ENCODE measurements around the gene CAPN5.
"Not testable (repeated sequence)": the region's sequence is repeated elsewhere in the genome, so short reads cannot be mapped to it uniquely, and the experiment has no call there.

Gene CAPN5

GRCh38 chr11:77096591-77097019 lies 29.8 kb downstream of the CAPN5 start:
- DNase-seq (ENCODE audit: low read depth in 1 of 2, low spot score in 1 of 2): no peak
- no peak overlapping the region for H3K4me3 ChIP-seq (replicated peaks; ENCODE audit: insufficient read depth, low read length)
- no peaks in the 10 kb centered on the region for H3K27me3 ChIP-seq (ENCODE audit: insufficient read depth, poor library complexity, severe bottlenecking)
- TF ChIP-seq CTCF (IDR thresholded peaks at IDR 0.05; ENCODE audit: insufficient read depth, low read length) (no peak), GABPA (IDR thresholded peaks at IDR 0.05; ENCODE audit: low read depth) (no peak), POLR2AphosphoS5 (IDR thresholded peaks at IDR 0.05; ENCODE audit: low read depth) (no peak), REST (IDR thresholded peaks at IDR 0.05; ENCODE audit: insufficient replicate concordance, low read depth) (no peak), SPI1 (IDR thresholded peaks at IDR 0.05; ENCODE audit: borderline replicate concordance, low read depth) (no peak)
- H3K27ac ChIP-seq (replicated peaks): no peak overlapping the region

- not testable (repeated sequence) for H3K4me3 ChIP-seq (replicated peaks; ENCODE audit: insufficient read depth, low read length); H3K27ac ChIP-seq (replicated peaks); DNase-seq (ENCODE audit: low read depth in 1 of 2, low spot score in 1 of 2); H3K27me3 ChIP-seq (ENCODE audit: insufficient read depth, poor library complexity, severe bottlenecking)
These were observed 30.4 kb downstream of the CAPN5 start for GRCh38 chr11:77097180-77097579.

GRCh38 chr11:77100166-77101042 lies 33.6 kb downstream of the CAPN5 start:
- no peak for DNase-seq (ENCODE audit: low read depth in 1 of 2, low spot score in 1 of 2)
- Histone ChIP-seq H3K27ac (replicated peaks) (no peak overlapping the region), H3K4me3 (replicated peaks; ENCODE audit: insufficient read depth, low read length) (no peak overlapping the region), H3K27me3 (ENCODE audit: insufficient read depth, poor library complexity, severe bottlenecking) (no peaks in the 10 kb centered on the region)
- no peak for TF ChIP-seq GABPA (IDR thresholded peaks at IDR 0.05; ENCODE audit: low read depth)
- TF ChIP-seq SPI1 (IDR thresholded peaks at IDR 0.05; ENCODE audit: borderline replicate concordance, low read depth): no peak
- TF ChIP-seq POLR2AphosphoS5 (IDR thresholded peaks at IDR 0.05; ENCODE audit: low read depth): no peak
- TF ChIP-seq CTCF (IDR thresholded peaks at IDR 0.05; ENCODE audit: insufficient read depth, low read length): no peak
- no peak for TF ChIP-seq REST (IDR thresholded peaks at IDR 0.05; ENCODE audit: insufficient replicate concordance, low read depth)

- H3K4me3 ChIP-seq (replicated peaks; ENCODE audit: insufficient read depth, low read length): no peak overlapping the region
- H3K27ac ChIP-seq (replicated peaks): no peak overlapping the region
- DNase-seq (ENCODE audit: low read depth in 1 of 2, low spot score in 1 of 2): peak; percentile 10 to 13
- no peaks in the 10 kb centered on the region for H3K27me3 ChIP-seq (ENCODE audit: insufficient read depth, poor library complexity, severe bottlenecking)
- TF ChIP-seq POLR2AphosphoS5 (IDR thresholded peaks at IDR 0.05; ENCODE audit: low read depth) (no peak), CTCF (IDR thresholded peaks at IDR 0.05; ENCODE audit: insufficient read depth, low read length) (peak; percentile 34), GABPA (IDR thresholded peaks at IDR 0.05; ENCODE audit: low read depth) (no peak)
These were observed 34.3 kb downstream of the CAPN5 start for GRCh38 chr11:77101043-77101537.

All from HL-60 (cell line).